HUDEP-2 (cell line): ENCODE measurements around the gene ROBO1.
"Not testable (repeated sequence)": the region's sequence is repeated elsewhere in the genome, so short reads cannot be mapped to it uniquely, and the experiment has no call there.

Experiments
- DNase-seq, 76 experiments: peaks; one replicate each; lab custom pipeline; 2025; ENCODE audit not compliant: unreplicated experiment in 76 of 76; lab: John Stamatoyannopoulos, UW

Gene ROBO1

DNA sequence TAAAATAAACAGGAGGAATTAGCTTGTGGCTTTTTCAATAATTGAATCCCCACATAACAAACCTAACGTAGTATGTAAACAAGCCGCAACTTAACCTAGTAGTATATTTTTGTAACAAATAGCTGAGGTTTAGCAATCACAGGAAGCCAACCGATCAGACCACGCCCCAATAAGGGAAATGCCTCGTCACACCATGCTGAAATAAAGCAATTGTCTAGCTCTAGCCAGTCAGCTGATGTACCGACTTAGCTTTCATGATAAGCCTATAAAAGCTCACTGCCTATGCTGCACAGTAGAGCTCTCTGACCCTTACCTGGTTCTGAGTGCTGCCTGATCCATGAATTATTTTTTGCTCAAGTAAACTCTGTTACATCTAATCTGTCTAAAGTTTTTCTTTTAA is 208.9 kb downstream of the ROBO1 start:
- no peak for DNase-seq

DNA sequence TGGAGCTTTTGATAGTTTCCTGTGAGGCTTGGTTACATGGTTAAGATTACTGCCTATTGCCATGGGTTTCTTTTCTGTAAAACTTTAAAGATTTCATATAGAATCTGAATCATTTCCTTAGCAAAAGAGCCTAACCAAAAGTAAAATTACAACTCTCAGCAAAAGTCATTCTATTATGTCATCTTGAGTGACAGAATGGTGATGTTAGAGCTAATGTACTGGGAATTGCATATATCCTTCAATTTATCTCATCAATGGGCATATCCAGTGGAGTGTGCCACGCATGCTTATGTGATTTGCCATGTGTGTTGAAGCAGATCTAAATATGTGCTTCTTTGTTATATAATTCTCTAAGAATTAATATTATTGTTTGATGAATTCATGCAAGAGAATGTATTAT is 212.1 kb downstream of the ROBO1 start:
- DNase-seq, result no peak

DNA sequence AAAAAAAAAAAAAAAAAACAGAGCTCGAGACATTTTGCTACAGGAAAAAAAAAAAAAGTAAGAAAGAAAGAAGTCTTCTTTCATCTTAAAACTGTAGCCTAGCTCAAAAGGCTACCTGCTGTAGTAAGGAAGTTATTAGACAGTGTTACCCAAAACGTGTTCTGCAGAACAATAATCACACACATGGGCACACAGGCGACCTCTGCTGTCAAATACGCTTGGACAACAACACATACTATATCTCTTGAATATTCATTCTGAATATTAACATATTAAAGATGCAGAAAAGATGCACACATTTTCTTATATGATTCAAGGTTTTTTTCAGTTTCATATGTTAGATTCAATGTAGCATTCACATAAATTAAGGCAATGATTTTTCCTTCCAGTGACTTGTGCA is 215.8 kb downstream of the ROBO1 start:
- no peak for DNase-seq

DNA sequence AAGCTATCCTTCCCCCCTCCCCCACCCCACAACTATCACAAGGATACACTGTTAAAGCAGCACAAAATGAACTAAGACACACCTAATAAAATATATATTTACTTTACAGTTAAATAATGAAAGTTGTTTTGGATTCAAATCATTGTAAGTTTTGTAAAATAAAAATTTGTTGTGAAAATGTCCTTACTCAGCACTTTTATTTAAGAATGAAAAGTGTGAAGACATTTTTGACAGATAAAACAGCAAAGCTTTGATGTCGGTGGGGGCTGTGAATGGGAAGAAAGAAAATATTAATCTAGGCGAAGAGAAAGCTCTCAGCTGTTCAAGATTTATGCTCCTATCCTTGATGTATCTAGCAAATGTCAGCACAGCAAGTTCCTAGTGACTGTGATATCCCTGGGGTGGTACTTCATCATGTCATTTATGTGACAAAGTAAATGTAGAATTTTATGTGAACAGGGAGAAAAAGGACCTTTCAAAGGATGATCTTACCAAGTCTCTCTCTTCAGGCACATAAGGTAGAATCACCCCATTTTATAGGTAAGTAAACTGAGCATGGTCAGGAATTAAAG is 216.4 kb downstream of the ROBO1 start:
- no peak for DNase-seq

DNA sequence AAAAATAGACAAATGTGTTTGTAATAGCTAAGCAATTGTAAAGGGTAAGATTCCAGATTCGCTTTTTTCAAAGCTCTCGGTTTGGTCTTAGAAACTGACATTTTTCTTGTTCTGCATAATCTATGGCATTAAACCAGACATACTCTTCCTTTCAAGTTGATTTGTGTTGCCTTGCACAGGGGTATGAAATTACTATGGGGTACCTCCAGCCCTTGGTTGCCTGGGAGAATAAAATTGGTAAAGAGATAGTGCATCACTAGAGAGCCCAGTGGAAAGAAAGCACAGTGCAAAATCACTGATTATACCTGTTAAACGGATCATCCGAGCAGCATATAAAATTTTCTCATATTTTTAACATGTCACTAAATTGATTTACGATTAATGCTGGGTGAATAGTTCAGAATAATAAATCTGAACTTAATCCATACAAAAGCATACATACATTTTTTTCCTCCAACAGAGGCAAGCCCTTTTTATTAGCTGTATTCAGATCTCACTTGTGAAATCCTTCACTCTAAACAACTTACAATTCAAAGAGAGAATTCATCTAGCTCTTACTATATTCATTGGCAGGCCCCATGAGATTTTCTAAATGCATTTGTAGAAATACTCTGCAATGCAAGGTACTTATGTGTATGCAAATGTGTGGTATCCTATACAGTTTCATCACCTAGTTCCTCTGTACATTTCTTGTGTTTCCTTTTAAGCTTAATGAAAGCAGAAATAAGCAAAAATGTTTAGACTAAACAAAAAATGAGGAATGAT is 224.4 kb downstream of the ROBO1 start:
- DNase-seq, result no peak

DNA sequence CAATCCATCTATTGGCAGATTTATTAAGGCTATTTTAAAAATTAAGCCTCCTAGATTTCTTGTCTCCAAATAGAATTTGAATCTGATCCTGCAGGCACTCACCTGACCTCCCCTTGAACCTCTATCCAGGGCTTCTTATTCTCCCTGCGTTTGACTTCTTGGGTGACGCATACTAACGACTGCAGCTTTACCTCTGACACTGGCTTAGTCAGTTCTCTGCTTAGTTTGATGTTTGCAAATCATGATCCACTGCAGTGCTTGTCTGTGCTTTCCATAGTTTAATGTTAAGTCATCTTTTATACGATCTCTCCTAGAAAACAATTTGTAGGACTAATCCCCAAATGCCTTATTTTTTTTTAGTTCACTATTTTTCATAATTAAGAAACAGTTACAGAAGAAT is 233.1 kb downstream of the ROBO1 start:
- no peak for DNase-seq

DNA sequence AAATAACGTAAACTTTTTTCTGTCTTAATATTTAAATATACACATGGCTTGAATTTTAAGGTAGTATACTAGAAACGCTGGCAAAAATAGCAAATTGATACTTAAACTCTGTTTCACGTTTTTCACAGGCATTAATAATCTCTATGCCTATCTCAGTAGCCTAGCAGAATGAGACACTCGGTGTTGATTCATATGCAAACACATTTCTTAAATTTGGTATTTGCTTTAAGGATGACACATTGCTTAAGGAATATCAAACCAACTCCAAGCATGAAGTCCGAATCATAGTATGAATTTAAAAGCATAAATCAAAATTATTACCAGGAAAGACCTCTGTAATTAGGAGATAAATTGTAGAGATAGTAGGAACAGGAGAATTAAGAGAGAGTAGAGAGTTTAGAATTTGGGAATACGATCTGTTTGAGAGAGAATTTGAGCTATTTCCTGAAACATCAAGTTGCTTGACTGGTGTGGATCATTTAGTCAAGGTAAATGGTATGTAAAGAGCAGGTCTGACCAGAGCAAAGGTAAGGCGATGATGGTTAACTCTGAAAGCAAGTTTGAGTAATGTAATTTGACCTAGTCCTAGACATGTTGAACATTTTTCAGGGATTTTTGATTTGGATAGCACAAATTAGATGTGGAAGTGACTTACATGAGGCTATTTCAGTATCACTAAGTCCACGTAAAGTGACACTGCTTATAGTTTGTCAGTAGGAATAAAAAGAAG is 236.1 kb downstream of the ROBO1 start:
- no peak for DNase-seq

DNA sequence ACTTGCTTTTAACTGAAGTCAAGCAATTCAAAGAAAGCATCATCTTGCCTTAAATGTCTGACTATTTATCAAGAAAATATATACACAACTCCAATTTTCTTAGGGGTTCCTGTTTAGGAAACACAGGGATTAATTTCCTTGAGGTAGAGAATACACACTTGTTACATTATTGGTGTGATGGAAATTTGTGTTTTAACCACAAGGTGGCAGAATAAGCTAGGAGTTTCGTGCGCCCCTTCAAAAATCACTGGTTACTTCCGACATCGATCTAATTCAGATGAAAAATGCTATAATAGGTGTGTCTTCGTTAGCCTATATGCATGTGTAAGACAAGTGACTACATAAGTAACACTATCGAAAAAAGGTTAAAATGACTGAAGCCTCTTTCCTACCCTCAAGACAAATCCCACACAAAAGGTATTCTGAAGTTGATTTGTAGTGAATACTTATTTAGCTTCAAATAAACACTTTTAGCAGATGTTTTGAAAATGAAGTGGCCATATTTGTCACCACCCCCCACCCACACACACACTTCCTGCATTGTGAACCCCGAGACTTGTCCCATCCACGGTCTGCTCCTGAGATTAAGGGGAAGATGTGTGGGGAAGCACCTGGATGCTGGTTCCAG is 246.5 kb downstream of the ROBO1 start:
- peak in 15 of 76 experiments; percentile 0 to 19 (median 4) for DNase-seq

DNA sequence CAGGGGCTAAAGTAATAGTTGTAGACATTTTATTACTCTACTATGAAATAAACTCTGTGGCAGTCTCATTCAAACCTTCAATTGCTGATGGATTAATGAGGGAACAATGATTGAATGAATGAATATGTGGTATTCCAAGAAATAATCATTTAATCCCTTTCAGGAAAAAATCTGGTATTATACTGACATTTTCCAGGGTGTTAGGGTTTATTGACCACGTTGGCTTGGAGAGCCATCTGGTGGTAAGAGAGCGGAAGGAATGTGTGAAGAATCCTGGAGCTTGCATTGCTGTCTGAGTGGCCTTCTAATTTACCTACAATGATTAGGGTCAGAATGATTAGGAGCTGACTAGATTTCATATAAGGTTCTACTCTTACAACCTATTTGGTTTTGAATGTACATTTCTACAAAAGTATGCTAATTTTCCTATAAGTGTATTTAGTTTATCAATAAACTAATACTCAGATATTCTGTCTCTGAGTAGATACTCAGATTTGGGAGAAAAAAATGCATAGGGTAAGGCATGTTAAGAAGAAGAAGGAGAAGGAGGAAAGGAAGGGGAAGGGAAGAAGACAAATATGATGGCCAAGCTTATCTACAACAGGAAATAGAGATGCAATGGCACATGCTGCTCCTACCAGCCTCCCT is 249.9 kb downstream of the ROBO1 start:
- peak in 2 of 76 experiments; percentile 1 to 8 for DNase-seq

DNA sequence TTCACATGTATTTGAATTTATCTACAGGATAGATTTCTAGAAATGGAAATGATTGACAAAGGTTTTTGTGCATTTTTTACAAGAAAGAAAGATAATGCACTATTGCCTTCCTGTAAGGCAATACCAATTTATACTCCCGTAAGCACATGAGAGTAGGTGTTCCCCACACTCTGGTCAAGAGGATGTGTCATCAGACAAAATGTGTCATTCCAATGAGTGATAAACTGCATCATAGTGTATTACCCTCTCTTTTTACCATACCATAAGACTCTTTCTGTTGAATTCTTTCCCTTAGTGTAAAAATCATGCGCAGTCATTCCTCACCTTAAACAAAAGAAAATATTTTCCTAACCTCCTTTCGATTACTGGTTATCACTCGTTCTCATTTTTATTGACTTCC is 251.0 kb downstream of the ROBO1 start:
- DNase-seq, result no peak

DNA sequence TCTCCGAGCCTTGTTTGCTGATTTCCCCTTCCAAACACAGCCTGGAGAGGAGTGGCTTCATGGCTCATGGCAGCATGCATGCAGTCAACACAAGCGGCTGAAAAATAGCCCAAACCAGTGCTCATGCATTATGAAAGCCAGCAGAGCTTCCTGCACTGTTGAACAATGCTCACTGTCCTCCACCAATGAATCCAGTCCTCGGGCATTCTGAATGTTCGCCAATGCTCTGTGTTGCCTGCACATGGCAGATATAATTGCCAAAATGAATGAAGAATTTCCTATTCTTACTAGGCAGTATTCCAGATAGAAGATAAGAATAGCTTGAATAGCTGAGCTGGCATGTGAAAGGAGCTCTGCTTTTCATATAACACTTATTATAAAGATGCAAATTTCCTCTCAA is 252.7 kb downstream of the ROBO1 start:
- no peak for DNase-seq

DNA sequence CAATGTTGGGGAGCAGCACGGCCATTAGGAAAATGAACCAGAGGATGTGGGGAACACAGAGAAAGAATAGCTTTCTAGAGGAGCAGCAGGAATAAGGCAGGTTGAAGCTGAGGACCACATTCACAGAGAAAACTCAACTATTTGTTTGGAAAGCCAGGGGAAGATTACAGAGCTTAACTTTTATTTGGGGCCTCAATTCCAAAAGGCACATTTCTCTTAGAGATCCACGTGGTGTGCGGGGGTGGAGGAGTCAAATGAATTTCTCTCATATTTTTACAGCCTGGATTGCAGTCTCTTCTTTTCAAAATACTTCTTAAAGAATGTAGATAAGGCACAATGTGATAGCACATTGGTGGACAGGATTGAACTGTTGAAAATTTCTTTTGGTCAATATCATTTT is 253.7 kb downstream of the ROBO1 start:
- no peak for DNase-seq

DNA sequence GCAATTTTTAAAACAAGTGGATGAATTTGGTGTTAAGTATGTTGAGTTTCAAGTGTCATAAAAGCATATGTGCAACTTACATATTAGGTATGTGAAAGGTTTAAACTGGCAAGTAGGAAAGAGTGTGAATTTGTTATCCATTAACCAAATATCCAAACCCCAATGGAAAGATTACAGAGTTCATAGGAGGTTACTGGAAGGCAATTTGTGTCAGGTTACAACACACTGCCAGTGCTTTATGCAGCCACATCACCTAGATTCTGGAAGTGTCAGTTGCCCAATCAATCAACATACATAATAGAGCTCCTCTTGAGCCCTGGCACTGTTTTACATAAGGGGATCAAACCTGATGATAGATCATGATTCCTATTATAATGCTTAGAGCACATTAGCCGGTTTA is 261.0 kb downstream of the ROBO1 start:
- no peak for DNase-seq

DNA sequence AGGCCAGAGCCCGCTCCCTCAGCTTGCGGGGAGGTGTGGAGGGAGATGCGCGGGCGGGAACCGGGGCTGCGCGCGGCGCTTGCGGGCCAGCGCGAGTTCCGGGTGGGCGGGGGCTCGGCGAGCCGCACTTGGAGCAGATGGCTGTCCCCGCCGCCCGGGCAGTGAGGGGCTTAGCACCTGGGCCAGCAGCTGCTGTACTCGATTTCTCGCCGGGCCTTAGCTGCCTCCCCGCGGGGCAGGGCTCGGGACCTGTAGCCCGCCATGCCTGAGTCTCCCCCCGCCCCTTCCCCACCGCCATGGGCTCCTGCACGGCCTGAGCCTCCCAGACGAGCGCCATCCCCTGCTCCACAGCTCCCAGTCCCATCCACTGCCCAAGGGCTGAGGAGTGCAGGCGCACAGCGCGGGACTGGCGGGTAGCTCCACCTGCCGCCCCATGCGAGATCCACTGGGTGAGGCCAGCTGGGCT is 265.5 kb downstream of the ROBO1 start:
- DNase-seq, result not testable (repeated sequence)

DNA sequence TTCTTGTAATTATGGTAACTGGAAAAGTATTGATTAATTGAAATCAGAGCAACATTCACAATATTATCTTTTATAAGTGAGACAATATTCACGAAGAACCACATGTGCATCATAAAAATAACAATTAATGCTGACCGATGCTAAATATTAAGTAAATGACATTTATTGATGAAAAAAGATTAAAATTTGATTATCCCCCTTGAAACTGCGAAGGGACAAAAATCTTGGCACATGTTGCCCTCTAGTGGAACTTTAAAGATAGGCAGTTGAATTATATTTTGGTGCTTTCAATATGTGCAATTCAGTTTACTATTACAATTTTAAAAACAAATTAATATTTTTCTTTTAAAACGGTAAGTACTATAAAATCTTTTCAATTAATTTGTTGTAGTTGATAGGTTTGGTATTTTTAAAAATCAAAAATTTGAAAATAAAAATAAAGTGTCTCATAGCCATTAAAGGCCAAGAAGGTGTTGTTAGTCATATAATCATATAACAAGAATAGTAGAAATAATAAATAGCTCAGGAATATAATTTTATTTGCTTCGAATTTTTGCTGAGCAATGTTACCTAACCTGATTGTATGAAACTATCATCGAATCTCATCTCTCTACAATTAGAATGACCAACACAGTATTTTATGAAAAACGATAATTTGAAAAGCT is 270.2 kb downstream of the ROBO1 start:
- DNase-seq, result no peak

DNA sequence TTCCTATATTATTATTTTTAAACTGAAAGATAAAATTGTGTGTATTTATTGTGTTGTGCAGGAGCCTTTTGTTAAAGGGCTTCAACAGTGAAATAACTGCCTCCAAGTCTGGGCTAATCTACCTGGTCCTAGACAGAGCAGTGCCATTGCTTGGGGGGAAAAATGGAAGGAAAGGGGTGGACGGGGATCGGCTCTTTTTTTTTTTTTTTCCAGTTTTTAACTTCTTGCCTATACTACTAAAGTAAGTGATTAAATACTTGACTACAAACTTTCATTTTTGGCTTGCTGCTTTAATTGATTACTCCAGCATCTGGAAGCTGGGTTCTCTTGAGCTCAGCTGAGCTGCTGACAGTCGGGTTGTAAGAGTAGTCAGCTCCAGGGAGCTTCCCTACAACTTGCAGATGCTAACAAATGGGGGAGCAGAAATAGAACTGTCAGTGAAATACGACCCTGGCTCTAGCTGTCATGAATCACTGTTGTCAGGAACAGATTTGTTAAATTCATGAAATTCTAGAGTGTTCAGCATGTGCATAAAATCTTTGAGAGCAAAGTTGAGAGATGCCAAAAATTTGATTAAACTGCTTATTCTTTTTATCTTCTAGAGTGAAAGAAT is 276.7 kb downstream of the ROBO1 start:
- no peak for DNase-seq

DNA sequence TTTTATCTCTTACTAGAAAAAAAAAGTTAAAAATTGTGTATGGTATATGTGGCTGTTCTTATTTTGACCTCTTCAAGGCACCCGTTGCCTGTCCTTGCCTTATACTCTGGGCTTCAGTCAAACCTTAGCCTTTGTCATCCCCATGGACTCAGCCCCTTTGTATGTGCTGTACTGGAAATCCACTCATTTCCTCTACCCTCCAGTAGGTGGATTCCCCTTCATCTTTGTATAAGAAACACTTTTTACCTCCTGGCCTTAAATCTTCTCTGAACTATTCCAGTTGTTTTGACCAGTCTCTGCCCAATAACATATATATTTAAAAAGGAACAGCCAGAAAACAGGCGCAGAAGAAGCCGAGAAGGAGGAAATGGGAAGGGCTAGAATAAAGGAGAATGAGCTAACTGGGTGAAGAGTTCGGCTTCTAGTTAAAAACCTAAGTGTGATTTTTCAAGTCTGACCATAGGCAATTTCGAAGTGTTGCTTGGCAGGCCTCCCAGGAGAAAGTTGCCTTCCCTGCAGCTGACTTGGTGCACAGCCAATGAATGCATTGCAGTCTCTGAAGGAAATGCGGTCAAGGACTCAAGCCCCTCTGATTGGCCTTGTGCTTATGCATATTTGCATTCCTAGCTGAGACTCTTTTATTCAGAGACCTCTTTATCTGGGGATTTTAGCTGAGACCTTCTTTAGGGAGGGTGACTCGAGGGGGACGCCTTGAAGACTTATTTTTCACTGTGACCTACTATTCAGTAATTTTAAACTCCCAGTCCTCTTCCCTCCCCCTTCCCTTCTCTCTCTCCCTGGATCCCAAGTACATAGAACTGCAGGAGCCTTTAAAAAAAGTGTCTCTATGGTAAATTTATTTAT is 277.4 kb downstream of the ROBO1 start:
- DNase-seq, result no peak

DNA sequence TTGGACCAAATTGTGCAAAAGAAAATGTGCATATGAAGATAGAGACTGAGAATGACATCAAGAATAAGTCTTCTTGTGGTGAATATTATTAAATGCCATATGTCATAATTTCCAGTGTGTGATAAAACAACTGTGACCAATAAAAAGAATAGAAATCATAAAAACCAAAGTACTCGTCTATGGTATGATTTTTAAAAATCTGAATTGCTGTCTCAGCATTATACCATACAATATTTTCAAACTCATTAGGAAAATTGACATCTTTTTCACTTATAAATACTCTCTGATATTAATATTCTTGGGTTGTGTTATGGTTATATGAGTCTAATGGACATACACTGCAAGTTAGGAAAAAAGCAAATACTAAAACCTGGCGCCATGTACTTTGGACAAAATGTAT is 279.4 kb downstream of the ROBO1 start:
- DNase-seq, result no peak

DNA sequence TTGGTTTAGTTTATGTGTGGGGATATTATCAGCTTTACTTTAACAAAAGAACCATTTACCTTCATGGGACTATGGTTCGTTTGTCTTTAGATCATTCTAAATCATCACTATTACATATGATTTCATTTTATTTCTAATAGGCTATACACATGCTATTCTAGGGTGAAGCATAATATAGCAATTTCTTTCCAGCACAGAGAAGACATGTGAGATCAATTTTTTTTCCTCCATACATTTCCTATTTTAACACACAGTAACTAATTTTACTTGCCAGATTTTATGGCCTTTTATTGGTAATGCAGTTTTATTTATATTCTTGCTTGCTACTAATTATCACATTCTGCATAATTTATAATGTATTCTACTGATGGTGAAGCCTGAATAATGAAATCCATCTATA is 287.1 kb downstream of the ROBO1 start:
- no peak for DNase-seq
